GM04503 (cell line): ENCODE results near the gene SC5D.

Experiments used
- DNase-seq: peaks from one replicate; pipeline ENCODE4 v3.0.0-alpha.2; 2012; ENCODE audit warnings: low read depth

SC5D gene, protein sequence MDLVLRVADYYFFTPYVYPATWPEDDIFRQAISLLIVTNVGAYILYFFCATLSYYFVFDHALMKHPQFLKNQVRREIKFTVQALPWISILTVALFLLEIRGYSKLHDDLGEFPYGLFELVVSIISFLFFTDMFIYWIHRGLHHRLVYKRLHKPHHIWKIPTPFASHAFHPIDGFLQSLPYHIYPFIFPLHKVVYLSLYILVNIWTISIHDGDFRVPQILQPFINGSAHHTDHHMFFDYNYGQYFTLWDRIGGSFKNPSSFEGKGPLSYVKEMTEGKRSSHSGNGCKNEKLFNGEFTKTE

DNA sequence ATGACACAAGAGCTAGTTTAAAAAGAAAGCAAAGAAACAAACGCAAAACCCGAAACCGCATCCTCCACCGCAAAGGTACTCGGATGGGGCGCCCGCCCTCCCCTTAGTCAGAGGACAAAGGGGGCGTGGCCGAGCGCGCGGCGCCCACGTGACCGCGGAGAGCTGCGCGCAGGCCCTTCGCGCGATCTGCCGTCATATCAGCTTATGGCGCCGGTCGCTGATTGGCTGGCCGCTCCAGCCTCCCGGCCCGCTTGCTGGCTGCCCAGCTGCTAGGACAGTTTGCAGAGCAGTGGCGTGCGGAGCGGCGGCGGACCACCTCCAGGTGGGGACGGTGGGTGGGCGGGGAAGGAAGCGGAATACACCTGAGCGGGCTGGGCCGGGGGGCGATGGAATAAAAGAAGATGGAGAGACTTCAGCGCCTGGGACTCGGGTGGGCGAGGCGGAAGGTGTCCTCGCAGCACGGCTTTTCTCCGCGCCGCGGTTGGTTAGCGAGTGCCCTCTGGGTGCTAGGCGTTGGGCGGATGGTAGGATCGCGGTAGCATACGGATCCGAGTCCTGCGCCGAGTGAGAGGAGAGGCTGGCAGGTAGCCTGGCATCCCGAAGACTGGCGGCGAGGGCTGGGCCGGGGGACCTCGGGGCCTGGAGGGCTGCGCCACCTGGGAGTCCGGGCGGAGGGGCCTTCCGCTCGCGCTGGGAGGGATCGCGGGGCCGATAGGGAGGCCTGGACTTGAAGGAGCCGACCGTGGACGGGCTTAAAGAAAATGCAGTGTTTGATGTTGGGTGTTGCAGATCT lies at the start of gene SC5D:
Gene SC5D (plus strand): TSS at position 277 of the 793 bp plus-strand sequence. CDS start 10,605 bp downstream, outside the sequence.
- peak; percentile 53 for DNase-seq

DNA sequence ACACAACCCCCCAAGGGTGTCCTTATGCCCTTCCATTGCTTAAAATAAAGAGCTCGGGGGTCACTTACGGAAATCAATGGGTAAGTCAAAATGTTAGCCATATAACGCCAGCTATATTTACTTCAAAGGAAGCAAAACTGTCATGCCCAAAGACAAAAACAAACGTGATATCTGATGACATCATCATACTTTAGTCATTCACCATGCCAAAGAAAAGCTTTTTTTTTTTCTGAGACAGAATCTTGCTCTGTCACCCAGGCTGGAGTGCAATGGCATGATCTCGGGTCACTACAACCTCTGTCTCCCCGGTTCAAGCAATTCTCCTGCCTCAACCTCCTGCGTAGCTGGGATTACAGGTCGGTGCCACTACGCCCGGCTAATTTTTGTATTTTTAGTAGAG lies 47.7 kb upstream of the SC5D start:
- no peak for DNase-seq

DNA sequence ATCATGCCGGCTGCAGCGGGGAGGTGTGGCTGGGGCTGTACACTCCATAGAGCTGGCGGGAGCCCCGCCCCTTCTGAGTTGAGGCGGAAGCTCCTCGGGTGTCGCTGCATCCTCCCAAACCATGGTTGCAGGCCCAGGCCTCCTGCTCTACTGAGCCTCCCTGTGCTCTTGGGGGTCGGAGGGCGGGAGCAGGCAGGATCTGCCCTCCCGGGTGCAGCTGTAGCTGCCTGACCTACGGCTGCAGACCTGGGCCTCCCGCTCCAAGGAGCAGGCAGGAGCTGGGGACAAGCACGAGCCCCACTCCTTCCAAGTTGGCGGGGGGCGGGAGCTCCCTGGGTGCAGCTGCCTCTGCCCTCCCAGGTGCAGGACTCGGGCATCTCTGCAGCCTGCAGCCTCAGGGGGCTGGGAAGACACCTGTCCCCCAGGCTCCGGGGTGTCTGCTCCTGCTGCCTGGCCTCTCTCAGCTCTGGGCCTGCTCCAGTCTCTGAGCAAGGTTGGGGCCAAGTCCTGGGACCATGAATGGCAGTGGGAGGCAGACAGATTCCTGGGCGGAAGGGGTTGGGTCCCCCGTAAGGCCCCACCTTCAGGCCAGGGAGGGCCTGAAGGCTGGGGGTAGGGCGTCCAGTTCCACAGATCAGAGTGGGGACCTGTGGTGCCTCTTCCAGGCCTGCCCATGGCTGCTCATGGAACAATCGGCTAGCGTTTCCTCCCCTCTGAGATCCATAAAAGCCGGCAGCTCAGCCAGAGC lies 46.4 kb upstream of the SC5D start:
- no peak for DNase-seq

DNA sequence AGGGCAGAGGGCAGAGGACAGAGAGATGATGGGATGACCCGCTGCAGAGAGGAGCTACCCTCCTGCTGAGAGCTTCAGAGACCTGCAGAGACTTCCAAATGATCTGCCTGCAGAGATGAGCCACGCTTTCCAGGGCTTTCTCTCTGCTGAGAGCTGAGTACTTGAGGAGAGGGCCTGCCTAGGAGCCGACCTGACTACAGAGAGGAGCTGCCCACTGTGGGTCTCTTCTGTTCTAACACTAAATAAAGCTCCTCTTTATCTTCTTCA lies 45.9 kb upstream of the SC5D start:
- no peak for DNase-seq

DNA sequence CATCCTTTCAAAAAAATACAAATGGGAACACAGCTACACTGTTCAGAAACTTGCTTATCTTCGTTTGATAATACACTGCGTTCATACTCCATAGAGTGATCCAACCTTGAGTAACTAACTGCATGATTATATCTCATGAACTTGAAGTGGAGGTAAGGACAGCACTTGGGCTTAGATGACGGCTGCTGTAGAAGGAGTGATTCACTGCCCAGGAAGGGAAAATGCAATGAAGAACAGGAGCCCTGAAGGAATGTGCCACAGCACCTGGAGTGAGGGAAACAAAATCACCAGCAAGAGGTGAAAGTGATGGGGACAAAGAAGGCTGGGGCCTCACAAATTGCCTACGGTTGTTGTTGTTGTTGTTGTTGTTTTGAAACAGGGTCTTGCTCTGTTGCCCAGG lies 44.1 kb upstream of the SC5D start:
- DNase-seq, result no peak

DNA sequence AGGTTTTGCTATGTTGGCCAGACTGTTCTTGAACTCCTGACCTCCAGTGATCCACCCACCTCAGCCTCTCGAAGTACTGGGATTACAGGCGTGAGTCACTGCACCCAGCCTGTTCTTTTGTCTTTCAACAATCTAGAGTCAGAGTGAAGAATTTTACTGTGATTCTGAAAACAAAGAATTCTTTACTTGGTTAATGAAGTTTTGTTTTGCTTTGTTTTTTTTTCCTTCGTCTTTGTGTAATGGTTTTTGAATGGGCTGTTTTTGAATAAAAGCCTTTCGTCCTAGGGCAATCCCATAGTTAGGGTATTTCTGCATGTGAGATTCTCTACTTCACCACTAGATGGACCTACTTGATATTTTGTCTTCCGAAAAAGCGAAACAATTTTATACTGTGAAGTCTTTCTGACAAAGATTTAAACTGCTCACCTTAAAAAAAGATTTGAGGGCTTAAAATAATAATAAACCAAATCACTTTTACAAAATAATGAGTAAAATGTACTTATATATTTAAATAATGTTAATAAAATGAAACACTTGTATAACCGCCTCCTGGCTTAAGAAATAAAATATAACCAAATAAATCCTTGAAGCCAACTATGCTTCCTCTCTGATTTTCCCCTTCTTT lies 43.4 kb upstream of the SC5D start:
- peak; percentile 21 for DNase-seq

DNA sequence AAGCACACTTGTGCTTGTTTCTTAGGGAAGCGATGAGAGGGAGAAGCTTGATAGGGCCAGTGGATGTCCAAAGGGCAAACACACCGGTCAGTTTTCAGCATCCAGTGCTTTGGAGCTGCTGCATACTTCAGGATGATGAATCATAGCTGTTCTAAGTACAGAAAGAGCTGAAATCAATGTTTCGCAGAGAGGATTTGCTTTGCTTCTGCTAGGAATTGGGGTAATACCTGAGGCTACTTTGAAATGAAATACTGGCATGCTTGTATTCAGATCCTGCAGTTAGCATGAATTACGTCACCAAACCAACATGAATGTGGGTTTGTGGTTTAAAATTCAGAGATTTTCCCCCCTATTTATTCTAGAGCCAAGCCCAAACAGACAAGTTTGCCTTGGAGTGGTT lies 41.7 kb upstream of the SC5D start:
- no peak for DNase-seq

DNA sequence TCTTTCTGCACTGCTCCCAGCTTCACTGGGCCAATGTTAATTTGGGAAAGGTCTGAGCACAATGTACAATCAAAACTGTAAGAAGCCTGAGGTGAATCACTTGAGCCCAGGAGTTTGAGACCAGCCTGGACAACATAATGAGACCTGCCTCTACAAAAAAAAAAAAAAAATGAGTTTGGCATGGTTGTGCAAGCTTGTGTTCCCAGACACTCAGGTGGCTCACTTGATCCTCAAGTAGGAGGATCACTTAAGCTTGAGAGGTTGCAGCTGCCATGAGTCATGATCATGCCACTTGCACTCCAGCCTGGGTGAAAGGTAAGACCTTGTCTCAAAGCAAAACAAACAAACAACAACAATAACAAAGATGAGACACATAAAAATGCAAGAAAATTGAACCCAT lies 38.6 kb upstream of the SC5D start:
- no peak for DNase-seq

DNA sequence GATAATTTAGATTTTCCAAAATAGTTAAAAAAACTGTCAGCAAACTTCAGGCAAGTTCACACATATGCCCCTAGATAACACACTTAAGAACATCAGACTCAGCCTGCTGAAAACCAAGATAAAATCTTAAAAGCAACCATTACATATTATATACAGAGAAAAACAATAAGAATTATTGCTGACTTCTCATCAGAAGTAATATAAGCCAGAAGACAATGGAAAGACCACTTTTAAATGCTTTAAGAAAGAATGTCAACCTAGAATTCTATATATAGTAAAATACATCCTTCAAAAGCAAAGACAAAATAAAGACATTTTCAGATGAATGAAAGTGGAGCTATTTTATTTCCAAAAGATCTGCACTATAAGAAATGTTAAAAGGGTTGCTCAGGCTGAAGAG lies 37.8 kb upstream of the SC5D start:
- no peak for DNase-seq

DNA sequence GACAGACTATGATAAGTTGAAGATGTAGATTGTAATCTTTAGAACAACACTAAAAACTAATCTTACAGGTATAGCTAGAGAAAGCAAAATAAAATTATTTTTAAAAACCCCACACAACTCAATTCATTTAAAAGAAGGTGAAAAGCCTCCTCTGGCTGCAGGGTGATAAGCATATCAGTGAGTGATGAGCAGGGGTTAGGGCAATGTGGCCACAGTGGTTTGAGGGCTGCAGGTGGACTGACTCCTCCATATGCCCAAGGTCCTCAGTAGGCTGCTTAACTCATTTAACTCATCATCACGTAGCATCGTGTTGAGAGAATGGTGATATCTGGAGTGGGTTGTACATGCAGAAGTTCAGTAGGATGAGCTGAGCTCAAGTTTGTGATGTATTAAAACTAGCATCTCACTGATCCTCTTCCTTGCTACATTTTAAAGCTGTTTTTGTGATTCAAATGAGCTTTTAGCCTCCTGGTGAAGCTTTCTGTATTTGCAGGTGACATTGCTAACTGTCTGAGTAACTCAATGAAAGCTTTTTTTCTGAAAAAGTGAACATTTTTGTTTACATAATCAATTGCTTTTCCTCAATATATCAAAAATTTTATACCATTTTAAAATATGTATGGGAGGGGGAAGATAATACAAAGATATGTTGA lies 37.0 kb upstream of the SC5D start:
- no peak for DNase-seq

DNA sequence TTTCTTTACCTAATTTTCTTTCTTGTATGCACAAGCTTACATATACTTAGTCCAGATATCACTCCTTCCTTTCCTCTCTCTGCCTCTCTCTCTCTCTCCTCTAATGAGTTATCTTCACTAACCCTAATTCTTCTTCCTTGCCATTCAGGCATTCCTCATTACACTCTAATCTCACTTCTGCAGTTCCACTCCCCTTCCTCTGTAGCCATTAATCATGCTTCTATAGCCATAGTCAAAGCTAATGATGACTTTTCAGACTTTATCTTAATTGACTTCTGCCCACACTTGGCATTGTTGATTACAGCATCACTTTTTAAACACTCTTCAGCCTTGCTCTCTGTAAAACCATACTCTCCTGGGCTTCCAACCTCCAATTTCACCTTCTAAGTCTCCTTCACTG lies 35.3 kb upstream of the SC5D start:
- no peak for DNase-seq

DNA sequence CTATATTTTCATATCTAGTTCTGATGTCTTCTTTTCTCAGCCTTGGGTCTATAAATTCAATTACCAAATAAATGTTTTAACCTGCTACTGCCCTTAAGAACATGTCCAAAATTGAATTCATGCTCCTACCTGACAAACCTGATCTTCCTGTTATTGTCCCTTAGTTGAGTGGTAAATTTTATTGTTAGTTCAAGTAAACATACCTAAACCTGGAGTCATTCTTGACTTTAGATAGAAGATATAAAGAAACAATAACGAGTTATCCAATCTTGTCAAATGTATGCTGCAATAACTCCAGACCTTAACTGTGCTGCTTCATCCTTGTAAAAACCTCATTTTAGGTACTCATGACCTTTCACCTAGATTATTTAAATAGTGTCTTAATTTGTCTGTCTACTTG lies 34.6 kb upstream of the SC5D start:
- no peak for DNase-seq

DNA sequence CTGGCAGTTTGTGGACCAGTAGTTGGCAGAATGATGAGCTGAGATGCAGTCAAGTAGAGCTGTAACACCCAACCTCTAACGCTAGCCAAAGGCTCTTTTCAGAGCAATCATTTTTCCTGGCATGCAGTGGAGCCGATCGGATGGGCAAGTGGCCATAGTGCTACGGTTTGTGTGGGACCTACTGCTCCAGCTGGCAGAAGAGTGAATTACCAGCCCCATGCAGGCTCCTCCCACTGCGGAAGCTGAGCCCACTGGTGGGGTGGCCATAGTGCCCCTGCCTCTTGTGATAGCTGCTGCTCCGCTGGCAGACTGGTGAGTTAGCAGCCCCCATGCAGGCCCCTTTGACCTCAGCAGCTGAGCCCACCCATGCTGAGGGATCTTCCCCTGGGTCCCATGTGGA lies 27.0 kb upstream of the SC5D start:
- DNase-seq, result no peak

DNA sequence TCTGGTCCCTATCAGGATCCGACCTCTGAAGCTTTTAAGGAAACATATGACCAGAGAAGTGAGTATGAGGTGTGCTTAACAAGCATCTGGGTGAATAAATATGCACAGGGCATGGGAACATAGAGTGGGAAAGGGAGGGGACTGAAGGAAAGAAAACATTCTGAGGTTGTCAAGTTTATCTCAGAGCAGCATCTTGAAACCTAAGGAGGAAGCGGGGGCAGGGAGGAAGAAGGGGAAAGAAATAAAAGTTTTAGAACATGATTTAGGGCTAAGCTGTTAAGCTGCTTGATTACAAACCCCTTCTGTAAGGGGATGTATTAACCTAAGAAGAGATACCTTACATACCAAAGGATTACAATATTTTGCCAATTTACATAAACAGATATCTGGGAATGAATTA lies 24.0 kb upstream of the SC5D start:
- no peak for DNase-seq

DNA sequence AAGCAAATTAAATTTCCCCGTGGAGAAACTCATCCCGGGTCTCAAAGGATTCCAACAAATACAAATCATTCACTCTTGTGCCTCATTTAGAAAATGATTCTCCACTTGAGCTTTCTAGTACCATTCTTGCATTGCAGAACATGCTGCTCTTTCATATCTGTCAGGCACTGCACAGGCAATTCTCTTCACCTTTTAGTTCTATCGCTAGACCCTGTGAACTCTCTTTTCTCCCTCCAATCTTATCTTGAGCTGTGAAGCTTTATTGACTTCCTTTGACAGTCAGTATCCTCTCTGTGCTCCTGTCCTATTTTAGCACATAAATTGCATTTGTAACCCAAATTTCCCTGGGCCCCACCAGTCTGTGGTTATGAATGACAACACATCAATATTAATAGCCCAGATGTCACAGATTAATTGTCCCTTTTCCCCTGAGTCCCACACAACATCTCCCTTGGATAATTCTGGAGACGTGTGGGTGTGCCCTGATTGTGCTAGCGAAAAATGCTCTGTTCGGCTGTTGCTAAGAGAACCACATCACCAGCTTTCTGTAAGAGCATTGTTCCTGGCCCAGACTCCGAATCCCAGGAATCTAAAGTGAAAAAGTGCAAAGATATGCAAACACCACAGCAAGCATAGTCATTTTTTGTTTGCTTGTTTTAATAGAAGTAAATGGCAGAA lies 22.4 kb upstream of the SC5D start:
- DNase-seq, result no peak

DNA sequence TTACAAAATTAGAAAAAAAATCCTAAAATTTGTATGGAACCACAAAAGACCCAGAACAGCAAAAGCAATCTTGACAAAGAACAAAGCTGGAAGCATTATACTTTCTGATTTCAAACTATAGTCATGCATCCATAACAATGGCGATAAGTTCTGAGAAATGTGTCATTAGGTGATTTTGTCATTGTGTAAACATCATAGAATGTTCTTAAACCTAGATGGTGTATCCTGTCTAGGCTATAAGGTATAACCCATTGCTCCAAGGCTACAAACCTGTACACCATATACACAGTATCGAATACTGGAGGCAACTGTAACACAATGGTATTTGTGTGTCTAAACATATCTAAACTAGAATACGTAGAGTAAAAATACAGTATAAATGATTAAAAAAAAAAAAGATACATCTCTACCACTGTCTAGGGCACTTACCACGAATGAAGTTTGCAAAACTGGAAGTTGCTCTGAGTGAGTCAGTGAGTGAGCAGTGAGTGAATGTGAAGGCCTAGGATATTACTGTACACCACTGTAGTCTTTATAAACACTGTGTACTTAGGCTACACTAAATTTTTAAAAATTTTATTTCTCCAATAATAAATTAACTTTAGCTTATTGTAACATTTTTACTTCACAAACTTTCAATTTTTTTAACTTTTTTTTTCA lies 18.1 kb upstream of the SC5D start:
- DNase-seq, result no peak

DNA sequence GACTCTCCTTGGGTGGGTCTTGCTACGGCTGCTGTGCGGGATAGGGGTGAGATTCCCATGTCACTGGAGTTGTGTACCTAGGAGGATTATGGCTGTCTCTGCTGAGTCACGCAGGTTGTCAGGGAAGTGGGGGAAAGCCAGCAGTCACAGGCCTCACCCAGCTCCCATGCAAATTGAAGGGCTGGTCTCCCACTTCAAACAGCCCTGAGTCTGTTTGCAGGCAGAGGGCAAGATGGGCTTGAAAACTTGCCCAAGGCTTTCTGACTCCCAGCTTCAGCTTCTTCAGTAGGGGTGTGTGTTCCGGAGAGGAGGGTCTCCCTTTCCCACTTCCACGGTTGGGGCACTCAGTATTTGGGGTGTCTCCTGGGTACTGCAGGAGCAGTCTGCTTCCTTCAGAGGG lies 10.9 kb upstream of the SC5D start:
- no peak for DNase-seq

DNA sequence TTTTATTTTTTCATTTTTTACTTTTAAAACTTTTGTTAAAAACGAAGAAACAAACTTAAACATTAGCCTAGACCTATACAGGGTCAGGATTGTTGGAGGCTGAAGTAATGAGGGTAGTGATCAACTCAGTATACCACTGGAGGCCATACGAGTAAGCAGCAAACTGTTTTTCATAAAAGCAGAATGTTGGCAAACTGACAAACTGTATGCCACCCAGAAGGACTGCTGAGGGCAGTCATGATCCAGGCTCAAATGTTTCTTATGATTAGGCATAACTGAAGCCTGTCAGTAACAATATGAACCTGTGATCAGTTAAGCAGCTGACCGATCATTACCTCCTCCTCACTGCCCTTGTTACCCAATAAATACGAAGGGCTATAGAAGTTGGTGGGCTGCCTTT lies 10.2 kb upstream of the SC5D start:
- no peak for DNase-seq

DNA sequence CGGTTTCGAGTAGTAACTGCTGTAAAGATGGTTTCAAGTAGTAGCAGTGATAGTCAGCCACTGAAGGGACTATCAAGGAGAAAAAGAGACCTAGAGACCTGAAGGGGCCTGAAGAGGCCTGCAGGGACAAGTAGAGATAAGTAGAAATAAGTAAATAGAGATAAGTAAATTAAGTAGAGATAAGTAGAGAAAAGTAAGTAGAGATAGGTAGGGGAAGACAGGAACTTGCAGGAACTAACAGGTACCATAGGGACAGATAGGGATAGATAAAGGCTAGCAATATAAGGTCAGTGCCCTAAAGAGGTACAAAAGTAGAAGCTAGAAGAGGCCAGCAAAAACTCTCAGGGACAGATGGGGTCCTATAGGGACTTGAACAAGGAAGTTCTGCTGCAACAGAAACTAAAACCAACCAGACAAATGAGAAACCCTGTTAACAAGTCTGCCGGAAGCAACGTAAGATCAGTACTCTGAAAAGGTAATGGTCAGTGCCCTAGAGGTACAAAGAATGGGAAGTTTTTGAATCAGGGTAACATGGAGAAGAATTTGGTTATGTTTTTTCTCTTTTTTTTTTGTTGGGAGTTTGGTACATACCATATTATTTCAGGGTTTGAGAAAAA lies 9.6 kb upstream of the SC5D start:
- no peak for DNase-seq

DNA sequence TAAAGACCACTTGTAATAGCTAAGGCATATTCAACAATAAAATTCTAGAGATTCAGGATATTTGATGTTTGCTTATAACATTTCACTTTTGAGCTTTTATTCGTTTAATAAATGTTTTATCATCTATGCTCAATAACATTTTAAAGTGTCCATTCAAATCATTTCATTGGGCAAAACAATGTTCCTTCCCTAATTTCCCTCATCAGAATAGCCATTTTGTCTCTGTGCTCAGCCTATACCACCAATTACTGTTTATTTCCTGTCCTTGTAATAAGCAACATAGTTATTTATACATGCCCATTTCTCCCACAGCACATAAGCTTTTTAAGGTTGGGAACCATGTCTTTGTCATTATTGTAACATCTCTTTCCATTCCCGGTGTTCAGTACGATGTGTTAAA lies 1.3 kb upstream of the SC5D start:
- no peak for DNase-seq
